Activated T-cell treated with anti-CD3 and anti-CD28 coated beads, Interleukin-2, amount 50 U/mL, for 72 hours (primary cell): Measurements from ENCODE around the gene FCRLB. TPM values are rescaled to one million over a fixed set of nuclear protein-coding genes. Genes with fewer than 3 reads are reported as not detected.

ENCODE experiments used
- ATAC-seq, 2 donors: fragments of 150-1000 bp; cut with Tn5 transposase; replicated peaks in 1 of 2; 2 replicates each; pipeline ENCODE4 v1.10.0; 2021; ENCODE audit warnings: moderate library complexity in 2 of 2, mild to moderate bottlenecking in 1 of 2
- DNase-seq, 2 donors: peaks; one replicate each; pipeline ENCODE4 v3.0.0; 2021 to 2022; ENCODE audit warnings: mixed read lengths in 1 of 2
- H3K27ac Mint-ChIP-seq: one replicate; pipeline ENCODE4 v1.8.0; 2022; ENCODE audit warnings: mild to moderate bottlenecking, moderate library complexity, mixed read lengths
- H3K27me3 Mint-ChIP-seq: one replicate; pipeline ENCODE4 v1.8.0; 2022; ENCODE audit warnings: low read depth, mixed read lengths
- H3K36me3 Mint-ChIP-seq, 2 donors: one replicate each; pipeline ENCODE4 v1.8.0; 2022; ENCODE audit warnings: mixed read lengths in 2 of 2, mild to moderate bottlenecking in 1 of 2; ENCODE audit not compliant: insufficient read depth in 2 of 2
- H3K4me1 Mint-ChIP-seq: one replicate; pipeline ENCODE4 v1.8.0; 2022; ENCODE audit warnings: low read depth, mixed read lengths
- H3K4me3 Mint-ChIP-seq, 2 donors: one replicate each; pipeline ENCODE4 v1.8.0; 2022; ENCODE audit warnings: mild to moderate bottlenecking in 2 of 2, mixed read lengths in 2 of 2, moderate library complexity in 2 of 2
- H3K9me3 Mint-ChIP-seq, 2 donors: one replicate each; pipeline ENCODE4 v1.8.0; 2022; ENCODE audit warnings: mixed read lengths in 2 of 2
- total RNA-seq, 2 donors: library from RNA; stranded (reverse); gene quantifications; one replicate each; pipeline ENCODE4 v1.2.3, GENCODE V29; 2022

Gene FCRLB
- total RNA-seq, 2 donors from 2014 or later: 0.43 to 1.2 TPM

DNA sequence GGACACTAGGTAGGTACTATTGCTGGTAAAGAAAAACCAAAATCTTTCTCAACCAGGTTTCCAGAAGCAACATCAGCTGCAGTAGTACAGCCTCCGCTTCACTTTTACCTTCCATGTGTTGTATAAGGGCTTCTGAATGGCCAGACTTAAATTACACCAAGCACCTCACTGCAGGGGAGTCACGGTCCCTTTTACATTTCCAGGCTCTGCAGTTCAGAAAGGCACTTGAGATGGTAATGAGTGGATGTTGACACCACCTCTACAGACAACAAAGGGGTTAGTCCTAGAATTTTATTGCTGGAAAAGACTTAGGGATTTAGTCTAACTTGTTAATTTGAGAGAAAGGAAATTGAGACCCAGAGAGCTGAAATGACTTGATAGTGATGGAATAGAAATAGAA, 16.3 kb downstream of the FCRLB start:
- Mint-ChIP-seq H3K36me3 (no peaks in the 10 kb centered on the region), H3K4me1 (peaks cover 36% of the 10 kb centered on the region)

DNA sequence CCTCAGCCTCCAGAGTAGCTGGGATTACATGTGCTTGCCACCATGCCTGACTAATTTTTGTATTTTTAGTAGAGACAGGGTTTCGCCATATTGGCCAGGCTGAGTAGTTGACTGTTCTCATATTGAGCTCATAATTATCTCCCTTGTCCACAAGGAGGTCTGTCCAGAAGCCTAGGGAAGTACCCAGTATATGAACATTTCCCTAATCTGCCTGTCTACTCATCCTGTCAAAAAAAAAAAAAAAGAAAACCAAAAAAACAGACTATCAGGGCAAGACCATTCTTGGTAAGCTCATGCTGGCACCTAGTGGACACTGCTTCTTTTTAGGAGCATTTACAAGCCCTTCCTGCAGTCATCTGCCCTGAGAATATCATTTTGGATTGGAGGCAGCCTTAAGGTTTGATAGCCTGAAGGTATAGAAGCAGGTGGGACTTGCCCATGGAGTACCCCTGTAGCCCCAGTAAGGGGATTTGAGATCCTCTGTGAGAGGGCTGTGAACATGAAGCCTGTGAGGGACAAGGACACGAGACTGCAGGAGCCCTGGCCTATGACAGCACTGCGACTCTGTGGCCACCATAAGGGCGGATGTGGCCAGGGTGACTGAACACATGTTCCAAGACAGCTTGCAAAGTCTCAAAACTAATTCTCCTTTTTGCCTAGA, 17.4 kb downstream of the FCRLB start:
- peak overlapping the region in 1 of 2 donors; percentile 21 for H3K4me3 Mint-ChIP-seq
- H3K9me3 Mint-ChIP-seq: no peaks in the 10 kb centered on the region
- H3K4me1 Mint-ChIP-seq: peaks cover 42% of the 10 kb centered on the region
- DNase-seq (peak; percentile 67 to 69), ATAC-seq (peak; percentile 78 to 81)
- H3K36me3 Mint-ChIP-seq: no peaks in the 10 kb centered on the region
- H3K27ac Mint-ChIP-seq: peak overlapping the region; percentile 31
- H3K27me3 Mint-ChIP-seq: no peaks in the 10 kb centered on the region

More for the DNA sequence above, 16.3 kb downstream of the FCRLB start:
- Mint-ChIP-seq H3K9me3 (no peaks in the 10 kb centered on the region), H3K27me3 (peaks cover 5% of the 10 kb centered on the region), H3K4me3 (no peak overlapping the region), H3K27ac (no peak overlapping the region)
- ATAC-seq (no peak), DNase-seq (no peak)

- Mint-ChIP-seq H3K27ac (peak overlapping the region; percentile 31), H3K4me1 (peaks cover 54% of the 10 kb centered on the region), H3K36me3 (no peaks in the 10 kb centered on the region), H3K9me3 (no peaks in the 10 kb centered on the region), H3K27me3 (peaks cover 4% of the 10 kb centered on the region), H3K4me3 (no peak overlapping the region)
- ATAC-seq (no peak), DNase-seq (no peak)
These were observed 18.7 kb downstream of the FCRLB start for GRCh38 chr1:161739865-161740566.

DNA sequence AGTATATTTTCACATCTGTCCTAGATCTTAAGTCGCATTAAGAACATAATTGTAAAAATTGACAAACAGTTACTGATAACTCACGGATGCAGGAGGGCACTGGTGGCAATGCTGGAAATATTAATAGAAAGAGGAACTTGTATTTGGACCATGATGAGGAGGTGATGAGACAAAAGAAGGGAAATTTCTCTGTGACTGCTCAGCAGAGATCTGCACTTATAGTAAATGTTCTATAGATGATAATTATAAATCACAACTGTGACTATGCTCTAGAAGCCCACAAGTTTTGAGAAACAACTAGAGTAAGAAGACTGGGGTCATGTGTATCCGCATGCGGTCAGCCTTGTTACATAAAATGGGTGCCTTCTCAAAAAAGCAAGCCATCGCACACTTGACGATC, 19.6 kb downstream of the FCRLB start:
- H3K36me3 Mint-ChIP-seq: no peaks in the 10 kb centered on the region
- no peak for ATAC-seq
- no peak overlapping the region for H3K4me3 Mint-ChIP-seq
- H3K9me3 Mint-ChIP-seq: no peaks in the 10 kb centered on the region
- DNase-seq: no peak
- no peak overlapping the region for H3K27ac Mint-ChIP-seq
- peaks cover 11% of the 10 kb centered on the region for H3K27me3 Mint-ChIP-seq
- peaks cover 53% of the 10 kb centered on the region for H3K4me1 Mint-ChIP-seq

GRCh38 chr1:161743231-161743630, 21.9 kb downstream of the FCRLB start:
- ATAC-seq (no peak), DNase-seq (no peak)
- Mint-ChIP-seq H3K4me3 (no peak overlapping the region), H3K4me1 (peaks cover 53% of the 10 kb centered on the region), H3K36me3 (no peaks in the 10 kb centered on the region), H3K27me3 (peaks cover 16% of the 10 kb centered on the region), H3K9me3 (no peaks in the 10 kb centered on the region), H3K27ac (no peak overlapping the region)

DNA sequence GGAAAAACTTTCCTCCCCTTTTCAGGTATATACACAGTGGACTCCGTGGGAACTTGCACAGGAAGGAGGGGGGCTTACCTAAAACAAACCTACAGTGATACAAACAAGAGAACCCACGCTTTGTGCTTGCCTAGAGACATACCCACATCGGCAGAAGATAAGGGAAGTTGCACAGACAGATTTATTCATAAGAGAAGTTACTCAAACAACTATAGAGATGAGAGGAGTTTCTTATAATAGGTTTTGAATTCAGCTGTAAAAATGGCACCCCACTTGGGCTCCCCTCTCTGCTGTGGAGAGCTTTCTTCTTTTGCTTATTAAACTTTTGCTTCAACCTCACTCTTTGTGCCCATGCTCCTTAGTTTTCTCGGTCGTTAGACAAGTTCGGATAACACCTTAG, 26.5 kb downstream of the FCRLB start:
- Mint-ChIP-seq H3K36me3 (peaks cover 0 to 11% of the 10 kb centered on the region in 2 donors), H3K27ac (no peak overlapping the region), H3K27me3 (peaks cover 16% of the 10 kb centered on the region), H3K4me1 (peaks cover 65% of the 10 kb centered on the region), H3K4me3 (peak overlapping the region; percentile 40 to 100), H3K9me3 (no peaks in the 10 kb centered on the region)
- no peak for ATAC-seq
- DNase-seq: no peak

DNA sequence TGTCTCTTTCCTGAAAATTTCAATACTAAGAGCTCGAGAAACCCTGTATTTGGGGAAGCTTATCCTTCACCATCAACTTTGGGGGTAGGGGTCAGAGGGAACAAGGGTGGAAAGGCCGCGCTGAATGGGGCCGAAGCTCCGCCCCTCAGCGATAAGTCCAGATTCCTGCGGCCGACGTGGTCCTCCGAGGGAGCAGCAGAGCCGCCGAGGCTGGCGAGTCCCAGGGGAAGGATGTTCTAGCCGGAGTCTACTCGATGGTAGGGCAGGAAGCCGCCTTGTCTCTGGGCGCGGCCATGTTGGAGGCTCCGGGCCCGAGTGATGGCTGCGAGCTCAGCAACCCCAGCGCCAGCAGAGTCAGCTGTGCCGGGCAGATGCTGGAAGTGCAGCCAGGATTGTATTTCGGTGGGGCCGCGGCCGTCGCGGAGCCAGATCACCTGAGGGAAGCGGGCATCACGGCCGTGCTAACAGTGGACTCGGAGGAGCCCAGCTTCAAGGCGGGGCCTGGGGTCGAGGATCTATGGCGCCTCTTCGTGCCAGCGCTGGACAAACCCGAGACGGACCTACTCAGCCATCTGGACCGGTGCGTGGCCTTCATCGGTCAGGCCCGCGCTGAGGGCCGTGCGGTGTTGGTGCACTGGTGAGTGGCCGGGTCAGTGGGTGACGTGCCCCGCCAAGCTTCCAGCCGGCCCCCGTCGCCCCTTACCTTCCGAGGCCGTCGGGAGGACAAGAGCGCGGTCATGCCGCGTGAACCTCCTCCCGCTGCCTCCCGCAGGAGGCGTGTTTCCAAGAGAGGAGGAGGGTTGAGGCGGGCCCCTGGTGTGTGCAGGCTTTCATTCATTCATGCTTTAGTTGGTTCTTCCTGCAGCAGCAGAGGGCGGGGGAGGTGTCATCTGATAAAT, 28.4 kb downstream of the FCRLB start, which contains the start of gene DUSP12:
Gene DUSP12 (plus strand): TSS at position 278 of the 899 bp plus-strand sequence. CDS start 16 bp downstream, at position 294.
- H3K27me3 Mint-ChIP-seq: peaks cover 15% of the 10 kb centered on the region
- DNase-seq: peak; percentile 91 to 92
- H3K27ac Mint-ChIP-seq: peak within 1 kb of the TSS; percentile 98
- peaks cover 8 to 27% of the 10 kb centered on the region in 2 donors for H3K36me3 Mint-ChIP-seq
- H3K9me3 Mint-ChIP-seq: peaks cover 6 to 7% of the 10 kb centered on the region in 2 donors
- H3K4me1 Mint-ChIP-seq: peaks cover 57% of the 10 kb centered on the region
- H3K4me3 Mint-ChIP-seq: peak within 1 kb of the TSS; percentile 99 to 100
- peak; percentile 96 to 97 for ATAC-seq

DNA sequence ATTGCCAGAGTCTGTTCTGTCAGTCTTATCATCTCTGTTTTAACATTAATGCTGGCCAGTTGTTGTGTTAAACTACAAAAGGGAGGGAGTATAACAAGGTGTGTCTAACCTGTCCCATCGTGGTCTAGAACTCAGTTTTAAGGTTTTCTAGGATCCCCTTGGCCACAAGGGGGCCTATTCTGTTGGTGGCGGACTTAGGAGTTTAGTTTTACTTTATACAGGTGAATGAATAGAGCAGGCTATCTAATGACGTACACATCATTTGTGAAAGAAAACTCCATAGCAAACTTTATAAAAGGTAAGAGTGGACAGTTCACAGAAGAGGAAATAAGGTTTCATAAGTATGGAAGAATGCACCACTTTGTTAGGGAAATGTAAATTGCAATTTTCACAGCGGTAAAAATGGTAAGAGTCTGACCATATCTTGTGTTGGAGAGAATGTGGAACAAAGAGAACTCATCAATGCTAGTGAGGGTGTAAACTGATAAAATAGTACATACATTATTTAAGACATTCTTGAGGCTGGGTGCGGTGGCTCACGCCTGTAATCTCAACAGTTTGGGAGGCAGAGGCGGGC, 42.3 kb downstream of the FCRLB start:
- no peaks in the 10 kb centered on the region for H3K9me3 Mint-ChIP-seq
- no peaks in the 10 kb centered on the region for H3K27me3 Mint-ChIP-seq
- H3K27ac Mint-ChIP-seq: peak overlapping the region; percentile 82
- H3K36me3 Mint-ChIP-seq: peaks cover 3 to 10% of the 10 kb centered on the region in 2 donors
- ATAC-seq (peak; percentile 32 to 57), DNase-seq (peak; percentile 49 to 56)
- peaks cover 56% of the 10 kb centered on the region for H3K4me1 Mint-ChIP-seq
- peak overlapping the region; percentile 49 to 96 for H3K4me3 Mint-ChIP-seq

DNA sequence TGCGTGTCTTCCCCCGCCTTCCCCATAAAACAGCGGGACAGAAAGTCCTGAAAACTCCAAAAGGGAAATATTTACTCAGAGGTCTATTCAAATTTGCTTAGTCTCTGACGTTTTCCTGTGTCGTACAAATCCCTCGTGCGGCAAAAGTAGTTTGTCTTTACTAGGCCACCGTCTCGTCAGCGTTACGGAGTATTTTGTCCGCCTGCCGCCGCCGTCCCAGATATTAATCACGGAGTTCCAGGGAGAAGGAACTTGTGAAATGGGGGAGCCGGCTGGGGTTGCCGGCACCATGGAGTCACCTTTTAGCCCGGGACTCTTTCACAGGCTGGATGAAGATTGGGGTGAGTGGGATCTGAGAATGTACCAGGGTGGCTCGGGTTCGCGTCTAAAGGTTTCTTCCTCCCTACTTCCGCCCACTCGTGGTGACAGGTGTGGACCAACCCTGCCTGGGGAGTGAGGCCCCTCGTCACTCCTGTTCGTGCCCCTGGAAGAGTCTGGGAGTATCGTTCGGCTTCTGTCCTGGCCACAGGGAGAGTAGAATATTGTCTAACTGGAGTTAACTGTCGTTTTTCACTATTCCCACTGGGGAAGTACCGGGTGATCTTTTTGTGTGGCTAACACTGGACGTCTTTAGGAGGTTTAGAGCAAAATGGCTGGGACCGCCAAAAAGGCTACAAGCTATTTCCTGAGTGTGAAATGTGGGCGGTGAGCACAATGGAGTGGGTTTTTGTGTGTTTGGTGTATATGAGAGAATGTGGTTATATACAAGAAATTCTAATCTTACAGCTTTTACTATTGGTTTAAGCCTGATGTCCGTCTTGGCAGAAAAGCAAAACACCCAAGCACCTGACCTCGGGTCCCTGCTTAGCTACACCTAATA, 45.0 kb downstream of the FCRLB start, which contains the start of gene ATF6:
Gene ATF6 (plus strand): TSS at position 219 of the 880 bp plus-strand sequence. CDS start 41 bp downstream, at position 260.
- H3K36me3 Mint-ChIP-seq: peaks cover 0 to 5% of the 10 kb centered on the region in 2 donors
- H3K4me3 Mint-ChIP-seq: peak within 1 kb of the TSS; percentile 96
- no peaks in the 10 kb centered on the region for H3K9me3 Mint-ChIP-seq
- peak within 1 kb of the TSS; percentile 98 for H3K27ac Mint-ChIP-seq
- peak; percentile 78 to 88 for ATAC-seq
- peak; percentile 78 to 82 for DNase-seq
- H3K4me1 Mint-ChIP-seq: peaks cover 52% of the 10 kb centered on the region
- no peaks in the 10 kb centered on the region for H3K27me3 Mint-ChIP-seq

DNA sequence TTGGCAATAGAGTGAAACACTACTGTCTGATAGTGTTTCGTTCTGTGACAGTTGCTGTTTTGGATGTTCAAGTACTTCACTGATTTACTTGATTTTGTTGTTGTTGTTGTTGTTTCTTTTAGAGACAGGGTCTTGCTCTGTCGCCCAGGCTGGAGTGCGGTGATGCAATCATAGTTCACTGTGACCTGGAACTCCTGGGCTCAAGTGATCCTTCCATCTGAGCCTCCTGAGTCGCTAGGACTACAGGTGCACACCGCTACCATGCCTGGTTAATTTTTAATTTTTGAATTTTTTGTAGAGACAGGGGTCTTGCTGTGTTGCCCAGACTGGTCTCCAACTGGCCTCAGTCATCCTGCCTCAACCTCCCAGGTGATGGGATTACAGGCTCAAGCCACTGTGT, 47.1 kb downstream of the FCRLB start:
- Mint-ChIP-seq H3K4me3 (peak overlapping the region; percentile 96), H3K27ac (peak overlapping the region; percentile 98), H3K4me1 (peaks cover 36% of the 10 kb centered on the region), H3K9me3 (no peaks in the 10 kb centered on the region), H3K36me3 (peaks cover 0 to 5% of the 10 kb centered on the region in 2 donors), H3K27me3 (no peaks in the 10 kb centered on the region)
- DNase-seq (no peak), ATAC-seq (no peak)

DNA sequence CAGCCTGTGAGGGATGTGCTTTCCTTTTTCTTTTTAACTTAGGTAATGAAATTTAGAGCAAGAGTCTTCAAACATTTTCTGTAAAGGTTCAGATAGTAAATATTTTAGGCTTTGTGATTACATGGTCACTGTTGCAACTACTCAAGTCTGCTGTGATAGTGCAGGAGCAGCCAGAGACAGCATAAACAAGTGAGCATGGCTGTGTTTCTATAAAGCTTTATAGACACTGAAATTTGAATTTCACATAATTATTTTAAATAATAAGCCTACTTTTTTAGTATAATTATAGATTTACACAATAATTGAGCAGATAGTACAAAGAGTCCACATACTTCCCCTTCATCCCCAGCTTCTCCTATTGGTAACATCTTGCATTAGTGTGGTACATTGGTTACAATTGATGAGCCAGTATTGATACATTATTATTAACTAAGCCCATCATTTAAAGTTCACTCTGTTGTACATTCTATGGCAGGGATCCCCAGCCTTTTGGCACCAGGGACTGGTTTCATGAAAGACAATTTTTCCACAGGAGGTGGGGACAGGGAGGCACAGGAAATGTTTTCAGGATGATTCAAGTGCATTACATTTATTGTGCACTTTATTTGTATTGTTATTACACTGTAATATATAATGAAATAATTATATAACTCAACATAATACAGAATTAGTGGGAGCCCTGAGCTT, 47.8 kb downstream of the FCRLB start:
- Mint-ChIP-seq H3K27me3 (no peaks in the 10 kb centered on the region), H3K36me3 (peaks cover 0 to 5% of the 10 kb centered on the region in 2 donors), H3K9me3 (no peaks in the 10 kb centered on the region), H3K4me3 (peak overlapping the region in 1 of 2 donors; percentile 28), H3K4me1 (peaks cover 29% of the 10 kb centered on the region), H3K27ac (no peak overlapping the region)
- ATAC-seq (no peak), DNase-seq (no peak)
